HG03066 (cell line): ENCODE results near the gene BCAS3.
"Not testable (repeated sequence)": the region's sequence is repeated elsewhere in the genome, so short reads cannot be mapped to it uniquely, and the experiment has no call there.

Experiments used
- ATAC-seq: cut with Tn5 transposase; IDR thresholded peaks from one replicate; pipeline ENCODE4 v1.9.1; 2021; ENCODE audit warnings: low read depth; ENCODE audit not compliant: unreplicated experiment

BCAS3 gene

DNA sequence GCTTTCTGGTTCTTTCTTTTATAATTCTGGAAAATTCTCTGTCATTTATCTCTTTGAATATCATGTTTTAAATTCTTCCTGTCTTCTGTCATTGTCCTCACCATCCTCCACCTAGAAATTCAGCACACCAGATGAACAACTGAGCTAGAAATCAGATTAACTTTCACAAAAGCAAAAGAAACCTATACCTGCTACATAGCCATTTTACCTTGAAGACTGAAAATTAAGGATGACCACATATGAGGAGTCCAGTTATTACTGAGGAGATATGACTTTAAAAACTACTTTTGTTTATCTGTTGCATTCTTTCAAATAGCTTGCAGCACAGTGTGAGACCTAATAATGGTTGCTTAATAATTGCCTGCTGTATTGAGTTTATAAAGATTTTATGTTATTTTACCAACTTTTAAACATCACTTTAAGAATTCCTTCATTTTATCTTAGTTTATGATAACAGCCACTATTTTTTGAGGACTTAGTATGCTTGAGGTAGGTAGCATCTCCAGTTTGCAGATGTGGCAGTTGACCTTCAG is 104.3 kb downstream of the BCAS3 start:
- ATAC-seq = no peak

DNA sequence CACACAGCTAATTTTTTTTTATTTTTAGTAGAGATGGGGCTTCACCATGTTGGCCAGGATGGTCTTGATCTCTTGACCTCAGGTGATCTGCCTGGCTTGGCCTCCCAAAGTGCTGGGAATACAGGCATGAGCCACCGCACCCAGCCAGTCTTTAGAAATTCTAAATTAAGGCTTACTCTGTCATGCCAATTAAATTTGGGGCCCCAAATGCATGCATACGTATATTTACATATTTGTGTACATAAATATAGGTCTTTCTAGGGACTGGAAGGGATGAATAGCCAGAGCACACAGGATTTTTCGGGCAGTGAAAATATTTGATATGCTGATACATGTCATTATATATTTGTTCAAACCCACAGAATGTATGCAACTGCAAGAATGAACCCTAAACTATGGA is 105.1 kb downstream of the BCAS3 start:
- ATAC-seq = no peak

DNA sequence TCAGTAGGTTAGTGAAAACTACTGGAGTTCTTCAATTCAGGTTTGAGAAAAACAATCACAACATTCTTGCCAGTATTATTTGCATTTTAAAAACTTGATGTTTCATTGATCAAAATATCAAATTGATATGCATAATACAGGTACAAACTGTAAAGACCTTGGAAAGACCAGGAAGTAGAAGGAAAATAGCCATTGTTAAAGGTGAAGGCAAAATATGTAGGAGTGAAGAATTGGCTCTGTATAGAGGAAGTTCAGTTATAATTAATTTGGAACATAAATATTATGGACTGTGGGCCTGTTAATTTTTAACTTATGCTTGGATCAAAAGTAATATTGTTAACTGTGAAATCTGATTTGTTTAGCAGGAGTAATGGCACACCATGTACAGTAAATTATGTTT is 112.6 kb downstream of the BCAS3 start:
- ATAC-seq = no peak

DNA sequence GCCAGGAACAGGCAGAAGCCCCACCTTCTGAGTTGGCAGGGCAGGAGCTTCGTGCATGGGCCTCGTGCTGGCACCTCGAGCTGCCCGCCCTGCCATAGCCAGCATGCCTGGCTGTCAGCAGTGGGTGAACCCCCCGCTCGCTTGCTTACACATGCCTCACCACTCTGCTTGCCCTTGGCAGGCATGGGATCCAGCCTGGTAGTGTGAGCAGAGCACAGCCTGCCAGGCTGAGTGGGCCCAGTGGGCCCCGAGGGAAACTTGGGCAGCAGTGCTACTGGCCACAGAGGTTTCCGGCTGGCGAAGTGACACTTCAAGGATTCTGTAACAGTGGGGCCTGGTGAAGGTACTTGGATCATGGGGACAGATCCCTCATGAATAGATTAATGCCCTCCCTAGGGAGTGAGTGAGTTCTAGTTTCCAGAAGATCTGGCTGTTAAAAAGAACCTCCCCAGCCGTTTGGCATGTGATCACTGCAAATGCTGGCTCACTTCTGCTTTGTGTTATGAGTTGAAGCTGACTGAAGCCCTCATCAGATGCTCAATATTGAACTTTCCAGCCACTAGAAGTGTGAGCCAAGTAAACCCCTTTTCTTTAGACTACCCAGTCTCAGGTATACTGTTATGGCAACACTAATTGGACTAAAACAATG is 114.7 kb downstream of the BCAS3 start:
- ATAC-seq = no peak

DNA sequence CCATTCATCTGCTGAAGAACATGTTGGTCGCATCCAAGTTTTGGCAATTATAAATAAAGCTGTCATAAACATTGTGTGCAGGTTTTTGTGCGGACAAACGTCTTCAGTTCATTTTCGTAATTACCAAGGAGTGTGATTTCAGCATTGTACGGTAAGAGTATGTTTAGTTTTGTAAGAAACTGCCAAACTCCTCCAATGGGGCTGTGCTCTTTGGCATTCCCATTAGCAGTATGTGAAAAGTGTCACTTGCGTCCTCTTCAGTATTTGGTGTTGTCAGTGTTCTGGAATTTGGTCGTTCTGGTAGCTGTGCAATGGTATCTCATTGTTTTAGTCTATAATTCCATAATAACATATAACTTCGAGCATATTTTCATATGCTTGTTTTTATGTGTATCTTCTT is 120.9 kb downstream of the BCAS3 start:
- no peak for ATAC-seq

DNA sequence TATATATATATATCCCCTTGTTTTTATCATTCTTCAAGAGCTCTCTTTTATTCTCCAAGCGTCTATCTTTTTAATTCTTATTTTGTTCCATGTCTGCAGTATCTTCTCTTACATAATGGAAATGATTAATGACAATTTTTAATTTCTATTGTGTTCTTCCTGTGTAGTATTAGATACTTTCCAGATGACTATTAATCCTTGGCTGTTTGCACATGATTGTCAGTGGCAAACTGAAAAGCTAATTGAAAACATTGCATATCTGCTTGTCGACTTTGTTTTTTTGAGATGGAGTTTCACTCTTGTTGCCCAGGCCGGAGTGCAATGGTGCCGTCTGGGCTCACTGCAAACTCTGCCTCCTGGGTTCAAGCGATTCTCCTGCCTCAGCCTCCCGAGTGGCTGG is 124.7 kb downstream of the BCAS3 start:
- ATAC-seq = no peak

DNA sequence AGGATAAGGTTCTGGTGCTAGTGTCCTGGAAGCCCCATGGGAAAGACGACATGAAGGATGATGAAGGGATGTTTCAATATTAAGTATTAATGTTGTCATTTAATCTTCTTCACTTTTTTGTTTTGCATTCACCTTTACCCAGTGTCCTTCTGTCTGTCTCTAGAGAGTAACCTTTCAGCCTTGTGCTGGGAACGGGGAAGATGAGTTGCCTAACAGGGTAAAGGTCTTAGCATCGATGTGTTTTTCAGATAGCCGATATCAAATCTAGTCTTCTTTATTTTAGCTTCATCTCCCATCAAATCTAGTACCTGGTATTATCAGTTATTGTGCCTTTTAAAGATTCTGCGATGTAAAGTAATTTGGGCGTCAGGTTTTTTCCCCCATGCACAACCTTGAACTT is 125.4 kb downstream of the BCAS3 start:
- no peak for ATAC-seq

DNA sequence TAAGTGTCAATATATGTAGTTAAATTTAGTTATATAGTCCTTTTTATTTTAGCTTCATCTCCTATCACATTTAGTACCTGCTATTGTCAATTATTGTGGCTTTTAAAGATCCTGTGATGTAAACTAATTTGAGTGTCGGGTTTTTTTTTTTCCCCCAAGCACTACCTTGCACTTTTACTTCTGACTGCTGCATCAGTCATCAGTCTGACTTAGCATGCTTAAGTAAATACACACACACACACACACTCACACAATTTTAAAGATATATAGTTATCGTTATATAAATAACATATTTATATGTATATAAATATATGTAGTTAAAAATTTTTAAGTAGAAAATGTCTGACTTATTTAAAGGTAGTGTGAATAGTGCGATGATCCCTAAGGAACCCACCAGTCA is 127.2 kb downstream of the BCAS3 start:
- ATAC-seq = no peak

DNA sequence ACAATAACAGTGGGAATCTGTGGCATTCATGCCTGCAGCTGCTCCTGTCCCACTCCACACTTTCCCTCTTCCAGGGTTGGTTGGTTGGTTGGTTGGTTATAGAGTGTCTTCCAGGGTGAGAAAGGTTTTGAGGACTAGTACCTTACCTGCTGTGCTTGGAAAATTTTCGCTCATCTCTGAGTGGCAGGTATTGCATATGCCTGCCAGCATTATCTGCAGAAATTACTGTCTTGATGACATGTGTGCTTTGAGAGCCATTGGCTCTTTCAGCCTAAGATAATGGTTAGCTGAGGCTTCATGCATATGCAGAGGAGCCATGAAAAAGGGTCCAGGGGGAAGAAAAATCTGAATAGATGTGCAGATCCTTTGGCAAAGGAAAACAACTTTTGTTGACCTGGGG is 131.8 kb downstream of the BCAS3 start:
- no peak for ATAC-seq

DNA sequence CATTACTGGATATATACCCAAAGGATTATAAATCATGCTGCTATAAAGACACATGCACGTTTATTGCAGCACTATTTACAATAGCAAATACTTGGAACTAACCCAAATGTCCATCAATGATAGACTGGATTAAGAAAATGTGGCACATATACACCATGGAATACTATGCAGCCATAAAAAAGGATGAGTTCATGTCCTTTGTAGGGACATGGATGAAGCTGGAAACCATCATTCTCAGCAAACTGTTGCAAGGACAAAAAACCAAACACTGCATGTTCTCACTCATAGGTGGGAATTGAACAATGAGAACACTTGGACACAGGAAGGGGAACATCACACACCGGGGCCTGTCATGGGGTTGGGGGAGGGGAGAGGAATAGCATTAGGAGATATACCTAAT is 137.3 kb downstream of the BCAS3 start:
- not testable (repeated sequence) for ATAC-seq

DNA sequence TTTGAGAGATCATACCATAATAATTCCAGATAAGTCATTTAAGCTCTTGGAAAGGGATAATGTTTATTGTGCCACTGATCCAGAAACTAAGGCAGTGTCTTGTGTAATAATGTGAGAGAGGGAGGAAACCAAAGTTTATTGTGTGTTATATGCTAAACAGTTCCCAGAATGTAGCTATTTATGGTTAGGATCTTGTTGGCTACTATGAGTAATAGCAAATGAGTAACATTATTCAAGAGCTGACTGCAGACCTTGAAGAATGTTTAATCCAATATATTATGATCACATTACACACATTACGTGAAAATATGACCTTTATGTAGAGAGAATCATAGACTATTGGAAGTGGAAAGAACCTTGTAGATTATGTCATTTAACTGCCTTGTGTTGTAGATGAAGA is 139.5 kb downstream of the BCAS3 start:
- ATAC-seq = no peak

DNA sequence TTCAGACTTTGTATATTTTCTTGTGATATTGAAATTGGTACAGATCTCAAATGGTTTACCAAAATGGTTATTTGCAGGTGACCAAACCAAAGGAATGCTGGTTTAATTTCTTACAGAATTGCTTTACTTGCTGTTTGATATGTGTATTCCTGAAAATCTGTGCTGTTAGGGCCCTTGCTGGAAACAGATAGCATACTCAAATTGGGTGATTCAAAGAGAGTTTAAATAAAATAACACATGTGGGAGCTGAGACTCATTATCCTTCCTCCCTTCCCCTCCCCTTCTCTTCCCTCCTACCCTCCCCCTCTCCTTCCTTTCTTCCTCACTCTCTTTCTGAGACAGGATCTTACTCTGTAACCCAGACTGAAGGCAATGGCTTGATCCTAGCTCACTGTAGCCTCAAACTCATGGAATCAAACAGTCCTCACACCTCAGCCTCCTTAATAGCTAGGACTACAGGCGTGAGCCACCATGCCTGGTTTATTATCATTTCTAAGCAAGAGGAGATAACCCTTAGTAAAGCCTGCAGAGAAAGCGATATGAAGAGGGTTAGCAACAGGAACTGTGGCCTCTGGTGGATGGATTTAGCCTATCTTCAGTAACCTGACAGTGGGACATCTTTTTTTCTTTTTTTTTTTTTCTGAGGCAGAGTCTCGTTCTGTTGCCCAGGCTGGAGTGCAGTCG is 141.9 kb downstream of the BCAS3 start:
- no peak for ATAC-seq

DNA sequence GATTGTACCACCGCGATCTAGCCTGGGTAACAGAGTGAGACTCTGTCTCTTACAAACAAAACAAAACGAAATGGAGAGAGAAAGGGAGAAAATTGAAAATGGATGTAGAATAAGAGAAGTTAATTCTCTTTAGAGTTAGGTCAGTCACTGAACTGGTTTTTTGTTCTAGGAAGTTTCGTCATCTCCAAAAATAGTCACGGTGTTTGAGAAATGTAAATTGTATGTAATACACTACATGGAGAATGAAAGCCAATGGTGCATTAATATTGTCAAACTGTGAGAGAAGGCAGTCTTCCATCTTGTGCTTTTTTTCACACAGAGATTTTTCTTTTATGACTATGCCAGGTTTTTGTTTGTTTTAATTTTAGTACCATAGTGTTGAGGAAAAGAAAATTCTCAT is 145.9 kb downstream of the BCAS3 start:
- ATAC-seq = no peak

DNA sequence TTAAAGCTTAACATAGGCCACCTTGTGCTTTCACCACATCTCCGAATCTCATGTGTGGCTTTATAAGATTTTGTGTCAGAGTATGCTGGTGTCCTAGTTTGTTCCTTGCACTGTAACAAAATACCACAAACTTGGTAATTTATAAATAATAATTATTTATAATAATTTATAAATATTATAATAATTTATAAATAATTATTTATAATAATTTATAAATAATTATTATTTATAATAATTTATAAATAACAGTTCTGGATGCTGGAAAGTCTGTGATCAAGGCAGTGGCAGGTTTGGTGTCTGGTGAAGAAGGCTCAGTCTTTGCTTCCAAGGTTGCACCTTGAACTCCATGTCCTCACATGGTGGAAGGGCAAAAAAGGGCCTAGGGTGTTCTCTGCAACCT is 147.7 kb downstream of the BCAS3 start:
- ATAC-seq = no peak

DNA sequence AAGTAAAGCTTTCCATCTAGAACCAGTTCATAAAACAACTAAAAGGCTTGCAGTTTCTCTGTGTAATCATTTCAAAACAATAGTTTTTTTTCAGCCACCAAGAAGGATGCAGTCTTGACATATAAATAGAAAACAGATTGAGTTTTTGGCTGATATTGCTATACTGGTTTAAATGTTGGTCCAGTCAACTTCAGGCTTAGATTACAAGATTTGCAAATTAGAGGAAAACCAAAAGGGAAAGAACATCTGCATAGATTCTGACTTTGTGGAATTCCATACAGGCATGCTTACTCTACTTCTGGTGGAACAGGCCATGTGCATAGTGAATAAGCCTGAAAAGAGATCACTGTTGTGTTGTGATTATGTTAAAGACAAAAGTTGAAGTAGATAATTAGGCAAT is 150.3 kb downstream of the BCAS3 start:
- ATAC-seq = no peak

DNA sequence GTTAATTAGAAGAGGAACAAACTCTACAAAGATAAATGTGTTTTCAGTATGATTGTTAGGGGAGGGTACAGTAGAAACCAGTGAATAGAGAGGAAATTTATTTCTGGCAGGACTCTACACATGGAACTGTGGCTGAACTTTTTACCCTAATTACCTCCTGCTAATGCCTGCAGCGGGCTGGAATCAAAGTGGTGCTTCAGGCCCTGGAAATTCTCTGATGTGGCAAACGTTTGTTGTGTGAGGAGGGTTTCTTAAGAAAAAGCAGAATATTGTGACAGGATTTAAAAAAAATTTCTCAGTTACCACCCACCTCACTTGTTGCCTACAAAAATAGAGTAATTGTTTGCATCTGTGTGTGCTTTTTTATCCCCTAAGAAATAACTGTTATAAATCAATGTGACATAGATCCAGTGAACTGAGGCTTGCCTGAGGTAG is 154.5 kb downstream of the BCAS3 start:
- no peak for ATAC-seq

DNA sequence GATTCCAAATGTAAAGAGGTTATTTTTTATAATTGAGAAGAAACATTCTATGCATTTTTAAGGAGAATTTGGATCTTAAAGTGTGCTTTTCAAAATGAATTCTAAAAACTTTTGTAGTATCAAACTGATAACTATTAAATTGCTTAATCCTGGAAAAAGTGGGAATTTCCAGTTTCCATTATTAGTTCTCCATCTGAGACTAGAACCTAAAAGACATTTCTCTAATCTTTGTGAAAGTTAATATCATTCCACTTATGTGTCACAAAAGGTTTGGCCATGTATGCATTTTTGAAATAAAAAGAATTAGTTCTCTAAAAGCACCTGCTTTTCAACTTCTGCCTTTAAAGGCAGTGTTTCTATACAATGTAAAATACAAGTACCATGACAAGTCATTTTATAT is 155.0 kb downstream of the BCAS3 start:
- ATAC-seq = no peak

DNA sequence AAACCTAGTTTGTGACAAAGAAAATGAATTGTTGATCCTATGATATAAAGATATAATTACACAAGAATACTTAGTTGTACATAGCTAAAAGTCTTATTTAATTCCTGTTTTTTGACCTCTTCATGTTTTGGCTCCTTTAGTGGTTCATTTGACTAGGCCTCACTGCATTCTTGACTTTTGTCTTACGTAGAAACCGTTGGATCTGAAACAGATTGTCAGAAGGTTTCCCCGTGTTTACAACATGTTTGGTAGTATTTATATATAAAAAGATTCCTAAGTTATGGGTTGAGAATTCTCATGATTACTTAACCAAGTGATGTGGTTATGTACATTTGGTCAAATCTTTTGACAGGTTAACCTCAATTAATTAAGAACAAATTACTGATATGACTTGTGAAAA is 162.8 kb downstream of the BCAS3 start:
- ATAC-seq = no peak

DNA sequence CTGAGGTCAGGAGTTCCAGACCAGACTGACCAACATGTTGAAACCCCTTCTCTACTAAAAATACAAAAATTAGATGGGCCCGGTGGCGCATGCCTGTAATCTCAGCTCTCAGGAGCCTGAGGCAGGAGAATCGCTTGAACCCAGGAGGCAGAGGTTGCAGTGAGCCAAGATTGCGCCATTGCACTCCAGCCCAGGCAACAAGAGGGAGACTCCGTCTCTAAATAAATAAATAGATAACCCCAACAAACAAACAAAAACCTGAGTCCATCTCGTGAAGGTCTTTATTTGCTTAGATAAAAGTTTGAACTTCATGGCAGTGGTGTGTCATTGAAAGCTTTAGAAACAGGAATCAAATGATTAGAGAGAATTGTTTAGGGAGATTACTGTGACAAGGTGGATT is 167.4 kb downstream of the BCAS3 start:
- ATAC-seq = no peak

DNA sequence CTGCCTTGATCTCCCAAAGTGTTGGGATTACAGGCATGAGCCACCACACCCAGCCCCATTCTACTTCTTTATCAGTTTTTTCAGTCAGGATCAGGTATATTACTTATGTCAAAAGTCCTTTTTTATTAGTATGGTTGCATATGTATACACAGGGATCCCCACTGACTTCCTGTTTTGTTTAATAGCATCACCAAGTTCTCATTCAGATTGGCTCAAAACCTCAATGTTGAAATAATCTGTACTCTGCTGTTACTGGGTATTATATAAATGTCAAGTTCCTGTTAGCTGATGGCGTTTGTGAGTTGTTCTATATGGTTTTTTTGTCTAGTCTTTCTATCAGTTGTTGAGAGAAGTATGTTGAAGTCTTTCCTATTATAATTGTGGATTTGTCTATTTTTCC is 168.5 kb downstream of the BCAS3 start:
- ATAC-seq = no peak

DNA sequence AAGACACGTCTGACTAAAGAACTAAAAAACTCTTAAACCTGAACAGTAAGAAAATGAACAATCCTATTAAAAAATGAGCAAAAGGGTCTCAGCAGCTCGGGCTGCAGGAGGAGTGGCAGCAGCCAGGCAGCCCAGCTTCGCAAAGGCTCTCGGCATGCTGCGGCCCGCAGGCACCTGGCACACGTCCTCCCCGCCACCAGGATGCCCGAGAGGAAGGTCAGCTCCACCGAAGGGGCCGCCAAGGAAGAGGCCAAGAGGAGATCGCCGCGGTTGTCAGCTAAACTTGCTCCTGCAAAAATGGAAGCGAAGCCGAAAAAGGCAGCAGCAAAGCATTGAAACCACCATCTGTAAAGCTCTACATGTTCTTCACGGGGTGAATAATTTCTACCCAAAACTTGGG is 173.5 kb downstream of the BCAS3 start:
- no peak for ATAC-seq

DNA sequence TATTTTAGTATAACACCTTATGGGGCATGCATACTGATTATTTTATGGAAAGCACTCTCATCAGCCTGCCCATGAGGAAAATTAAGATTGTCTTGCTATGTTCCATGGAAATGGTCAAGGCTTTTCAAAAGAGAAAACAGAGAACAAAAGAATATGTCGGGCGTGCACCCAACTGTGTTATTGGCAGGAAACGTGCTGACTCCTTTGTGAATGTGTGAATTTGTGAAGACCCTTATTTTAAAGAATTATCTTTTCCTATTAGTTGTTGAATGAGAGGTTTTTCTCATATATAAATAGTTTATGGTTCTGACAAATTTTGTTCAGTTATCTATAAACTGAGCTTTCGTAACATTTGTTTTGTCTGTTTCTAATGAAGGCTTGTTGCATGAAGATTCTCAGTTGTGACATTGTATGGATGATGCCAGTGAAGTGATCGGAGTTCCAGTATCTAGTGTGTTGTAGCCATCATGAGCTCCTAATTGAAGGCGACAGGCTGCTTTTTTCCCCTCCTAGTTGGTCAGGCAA is 180.0 kb downstream of the BCAS3 start:
- no peak for ATAC-seq
